ENCODE measurements around the gene APBB1. TPM values are rescaled to one million over a fixed set of nuclear protein-coding genes. Genes with fewer than 3 reads are reported as not detected.

Gene APBB1
- total RNA-seq, 4 donors from 2014 or later, result 16.2 to 110 (median 38.0) TPM

- no peaks in the 10 kb centered on the region for H3K9me3 ChIP-seq
- H3K36me3 ChIP-seq, result no peaks in the 10 kb centered on the region
- TF ChIP-seq POLR2A (IDR thresholded peaks at IDR 0.05) (no peak), CTCF (IDR thresholded peaks at IDR 0.05) (no peak)
- no peak for DNase-seq
- H3K4me1 ChIP-seq, result peaks cover 0 to 12% of the 10 kb centered on the region in 2 donors
- no peak overlapping the region for H3K4me3 ChIP-seq
- H3K27me3 ChIP-seq, result no peaks in the 10 kb centered on the region
- H3K27ac ChIP-seq, result no peak overlapping the region
- intact Hi-C loops (cut with DNase I; ENCODE audit: low total_unique reads), result no loop called here
Observed at GRCh38 chr11:6401464-6401863, 17.4 kb downstream of the APBB1 start.

GRCh38 chr11:6400431-6401345 is 18.2 kb downstream of the APBB1 start:
- Histone ChIP-seq H3K27me3 (no peaks in the 10 kb centered on the region), H3K27ac (no peak overlapping the region), H3K36me3 (no peaks in the 10 kb centered on the region), H3K4me1 (peaks cover 0 to 11% of the 10 kb centered on the region in 2 donors), H3K4me3 (no peak overlapping the region), H3K9me3 (no peaks in the 10 kb centered on the region)
- TF ChIP-seq CTCF (IDR thresholded peaks at IDR 0.05), result no peak
- no peak for TF ChIP-seq POLR2A (IDR thresholded peaks at IDR 0.05)
- no peak for DNase-seq
- intact Hi-C loops (cut with DNase I; ENCODE audit: low total_unique reads), result no loop called here

- Histone ChIP-seq H3K27ac (no peak overlapping the region), H3K4me3 (no peak overlapping the region), H3K4me1 (no peaks in the 10 kb centered on the region), H3K36me3 (no peaks in the 10 kb centered on the region), H3K27me3 (no peaks in the 10 kb centered on the region), H3K9me3 (no peaks in the 10 kb centered on the region)
- DNase-seq, result no peak
- intact Hi-C loops (cut with DNase I; ENCODE audit: low total_unique reads), result no loop called here
- TF ChIP-seq POLR2A (IDR thresholded peaks at IDR 0.05), result no peak
- TF ChIP-seq CTCF (IDR thresholded peaks at IDR 0.05), result no peak
Observed at GRCh38 chr11:6397636-6398035, 21.3 kb downstream of the APBB1 start.

- H3K36me3 ChIP-seq, result no peaks in the 10 kb centered on the region
- no peaks in the 10 kb centered on the region for H3K27me3 ChIP-seq
- no peak for DNase-seq
- no peaks in the 10 kb centered on the region for H3K9me3 ChIP-seq
- TF ChIP-seq CTCF (IDR thresholded peaks at IDR 0.05), result no peak
- H3K4me3 ChIP-seq, result no peak overlapping the region
- H3K4me1 ChIP-seq, result no peaks in the 10 kb centered on the region
- H3K27ac ChIP-seq, result no peak overlapping the region
- intact Hi-C loops (cut with DNase I; ENCODE audit: low total_unique reads), result no loop called here
Observed at GRCh38 chr11:6397156-6397555, 21.7 kb downstream of the APBB1 start.

GRCh38 chr11:6395470-6396060 is 23.3 kb downstream of the APBB1 start:
- Histone ChIP-seq H3K27ac (no peak overlapping the region), H3K36me3 (no peaks in the 10 kb centered on the region), H3K4me1 (peaks cover 0 to 13% of the 10 kb centered on the region in 2 donors), H3K27me3 (no peaks in the 10 kb centered on the region), H3K4me3 (no peak overlapping the region), H3K9me3 (no peaks in the 10 kb centered on the region)
- TF ChIP-seq POLR2A (IDR thresholded peaks at IDR 0.05) (no peak), CTCF (IDR thresholded peaks at IDR 0.05) (no peak)
- intact Hi-C loops (cut with DNase I; ENCODE audit: low total_unique reads), result no loop called here
- DNase-seq, result no peak
